K562 (cell line): ENCODE results near the gene MIEF2. TPM values are rescaled to one million over a fixed set of nuclear protein-coding genes. Genes with fewer than 3 reads are reported as not detected.
A peak's percentile ranks its signal among the peaks of the same experiment; 100 is the strongest.

ENCODE experiments used
- ATAC-seq: fragments of 200-7000 bp; cut with Tn5 transposase; 3 replicates; pipeline ENCODE4 v1.9.1; 2020; ENCODE audit warnings: moderate library complexity
- BruUV-seq: library from RNA; stranded (reverse); fragments of 400-500 nt; replicated peaks from 2 replicates; lab custom pipeline; 2021; lab: Mats Ljungman, UMichigan
- CTCF ChIA-PET: fragments of 300-600 bp; formaldehyde crosslinking; extraction: SDS; loops from one replicate; lab custom pipeline; 2021; ENCODE audit warnings: low intra/inter-chr PET ratio; lab: Yijun Ruan, JAX
- POLR2A ChIA-PET: fragments of 300-600, 350-650 bp; sonication (Branson Sonifier 250); formaldehyde crosslinking; extraction: SDS; loops from one replicate; lab custom pipeline; 2021; ENCODE audit warnings: antibody characterized with exemption, inconsistent platforms; lab: Yijun Ruan, JAX
- DNase-seq, 4 experiments: peaks; one replicate each; pipeline versions ENCODE4 v3.0.0 to v3.0.0-alpha.2; 2011 to 2018; ENCODE audit warnings: low spot score in 3 of 4, mixed read lengths in 3 of 4; ENCODE audit errors: extremely low read depth in 1 of 4
- FAIRE-seq: peaks from 2 replicates; lab custom pipeline; 2011; peaks lifted over from hg19 to GRCh38; lab: Jason Lieb, UNC
- H2AFZ ChIP-seq: 2 replicates; pipeline ENCODE4 v1.6.0; 2011; ENCODE audit warnings: low read depth, low read length, control low read depth, inconsistent platforms
- H3K27ac ChIP-seq: fragments of 200-600 bp; 3 replicates; pipeline ENCODE4 v1.8.0; 2011; ENCODE audit warnings: low read depth, mild to moderate bottlenecking, control low read depth, inconsistent platforms, low read length, moderate library complexity, mixed read lengths; ENCODE audit errors: extremely low read depth
- H3K27me3 ChIP-seq, 2 experiments: fragments of 300-600 bp in 1 of 2; 2 replicates in 1 of 2; 3 replicates in 1 of 2; pipeline versions ENCODE4 v1.6.0 to v1.8.0; 2011; ENCODE audit warnings: inconsistent platforms in 2 of 2, low read length in 2 of 2, mild to moderate bottlenecking in 1 of 2, mixed read lengths in 1 of 2, moderate library complexity in 1 of 2; ENCODE audit not compliant: control insufficient read depth in 2 of 2, insufficient read depth in 2 of 2
- H3K36me3 ChIP-seq: fragments of 300-600 bp; 3 replicates; pipeline ENCODE4 v1.8.0; 2011; ENCODE audit warnings: mild to moderate bottlenecking, low read length, inconsistent platforms; ENCODE audit not compliant: control insufficient read depth, insufficient read depth
- H3K4me1 ChIP-seq, 2 experiments: fragments of 200-600 bp in 1 of 2; replicated peaks in 1 of 2; 2 replicates in 1 of 2; 3 replicates in 1 of 2; pipeline versions ENCODE4 v1.5.1 to v1.8.0; 2011; ENCODE audit warnings: inconsistent platforms in 2 of 2, low read length in 2 of 2, mild to moderate bottlenecking in 1 of 2, mixed read lengths in 1 of 2, moderate library complexity in 1 of 2; ENCODE audit not compliant: control insufficient read depth in 2 of 2, insufficient read depth in 2 of 2
- H3K4me2 ChIP-seq: 2 replicates; pipeline ENCODE4 v1.6.1; 2011; ENCODE audit warnings: low read length, control low read depth, inconsistent platforms, mixed read lengths; ENCODE audit not compliant: insufficient read depth
- H3K4me3 ChIP-seq: fragments of 200-600 bp; sonication (generic), shearing (Covaris generic); 2 replicates; pipeline ENCODE4 v1.5.1; 2016; ENCODE audit warnings: control low read depth, inconsistent platforms
- H3K79me2 ChIP-seq: fragments of 200-600 bp; 3 replicates; pipeline ENCODE4 v1.8.0; 2011; ENCODE audit warnings: low read length, inconsistent platforms; ENCODE audit not compliant: control insufficient read depth, insufficient read depth
- H3K9ac ChIP-seq, 2 experiments: 2 replicates each; pipeline versions ENCODE4 v1.6.0 to v1.6.1; 2011; ENCODE audit warnings: low read depth in 2 of 2, low read length in 2 of 2, control low read depth in 1 of 2, inconsistent platforms in 1 of 2, mild to moderate bottlenecking in 1 of 2, mixed read lengths in 1 of 2; ENCODE audit not compliant: insufficient read depth in 1 of 2
- H3K9me1 ChIP-seq: one replicate; pipeline ENCODE4 v1.6.0; 2011; ENCODE audit warnings: inconsistent platforms, mild to moderate bottlenecking, low read length, moderate library complexity; ENCODE audit not compliant: control insufficient read depth, insufficient read depth
- H3K9me3 ChIP-seq: replicated peaks from 2 replicates; pipeline ENCODE4 v1.5.1; 2011; ENCODE audit warnings: low read depth, low read length, inconsistent platforms; ENCODE audit not compliant: control insufficient read depth, insufficient read depth
- H4K20me1 ChIP-seq: replicated peaks from 2 replicates; pipeline ENCODE4 v1.6.1; 2011; ENCODE audit warnings: low read length, inconsistent platforms, mixed read lengths; ENCODE audit not compliant: control insufficient read depth, insufficient read depth
- FOSL1 ChIP-seq: fragments of 200-800 bp; sonication (Bioruptor generic); conservative IDR thresholded peaks from 2 replicates; pipeline ENCODE4 v1.6.1; 2016; ENCODE audit warnings: missing genetic modification characterization, missing compliant biosample characterization
- FOXK2 ChIP-seq, 2 experiments: fragments of 450-650 bp; IDR thresholded peaks in 1 of 2; conservative IDR thresholded peaks in 1 of 2; 2 replicates each; pipeline ENCODE4 v1.6.1; 2016; ENCODE audit warnings: low read depth in 2 of 2, mild to moderate bottlenecking in 1 of 2
- HCFC1 ChIP-seq: IDR thresholded peaks from 2 replicates; pipeline ENCODE4 v1.6.1; 2012; ENCODE audit warnings: low read depth, low read length, improper control_type of control experiment
- NRF1 ChIP-seq, 2 experiments: fragments of 450-650 bp; IDR thresholded peaks in 1 of 2; conservative IDR thresholded peaks in 1 of 2; 2 replicates each; pipeline ENCODE4 v1.6.1; 2014; ENCODE audit warnings: mild to moderate bottlenecking in 2 of 2
- PHF8 ChIP-seq: fragments of 200-600 bp; sonication (generic); IDR thresholded peaks from 2 replicates; pipeline ENCODE4 v1.6.1; 2012; ENCODE audit warnings: mixed run types, mild to moderate bottlenecking, inconsistent platforms, low read length, moderate library complexity, borderline replicate concordance
- PML ChIP-seq: IDR thresholded peaks from 2 replicates; pipeline ENCODE4 v1.6.1; 2012; ENCODE audit warnings: low read length, inconsistent platforms
- YY1 ChIP-seq, 3 experiments: IDR thresholded peaks; 2 replicates each; pipeline ENCODE4 v1.6.1; 2011; ENCODE audit warnings: low read length in 2 of 3, mild to moderate bottlenecking in 2 of 3, moderate library complexity in 2 of 3, borderline replicate concordance in 1 of 3, control low read depth in 1 of 3, low read depth in 1 of 3; ENCODE audit not compliant: insufficient read depth in 3 of 3, insufficient replicate concordance in 2 of 3, control insufficient read depth in 1 of 3, insufficient read length in 1 of 3; ENCODE audit errors: extremely low read depth in 1 of 3
- ZNF140 ChIP-seq: fragments of 250-450 bp; sonication (Bioruptor Pico); IDR thresholded peaks from 2 replicates; pipeline ENCODE4 v1.8.0; 2021; ENCODE audit warnings: moderate library complexity, mild to moderate bottlenecking, inconsistent platforms
- ZNF274 ChIP-seq: IDR thresholded peaks from 2 replicates; pipeline ENCODE4 v1.6.1; 2011; ENCODE audit warnings: low read depth, mild to moderate bottlenecking, low read length, moderate library complexity, borderline replicate concordance
- WGBS: fragments of 100-300 bp; shearing (Covaris generic); methylation state at CpG from one replicate; pipeline ENCODE4 v1.1.6; 2016; ENCODE audit warnings: low coverage, mixed read lengths; ENCODE audit not compliant: insufficient coverage; ENCODE audit errors: missing lambda C conversion rate; 5-methylcytosine and 5-hydroxymethylcytosine counted together
- in situ Hi-C: fragments of 300-500 bp; cut with MboI; formaldehyde crosslinking; loops from 4 replicates; pipeline ENCODE4 v1.15.0; 2018; ENCODE audit warnings: inconsistent platforms, mixed read lengths
- intact Hi-C: fragments of 100-400 bp; cut with micrococcal nuclease; formaldehyde crosslinking; loops from 2 replicates; pipeline ENCODE4 v1.14.2; 2022
- polyA plus RNA-seq, 8 experiments: library from polyadenylated mRNA; depleted of rRNA in 4 of 8; stranded (reverse) in 5 of 8; unstranded in 3 of 8; fragments of >200 nt; fragmentation: Nextera tagmentation in 2 of 8; fragmentation: Illumina TruSeq in 1 of 8; extraction: Ambion mirVana in 2 of 8; extraction: Trizol in 1 of 8; gene quantifications; 2 replicates each; pipeline versions ENCODE4 v1.2.1 to v1.2.3, GENCODE V29; 2011 to 2014; ENCODE audit warnings: inconsistent platforms in 1 of 8, missing spikeins in 1 of 8
- total RNA-seq, 7 experiments: library from RNA; depleted of rRNA in 6 of 7; stranded (reverse); fragments of >200 nt in 6 of 7; fragmentation: Illumina TruSeq in 2 of 7; extraction: Trizol in 2 of 7; gene quantifications; 2 replicates each; pipeline versions ENCODE4 v1.2.1 to v1.2.3, GENCODE V29; 2011 to 2021; ENCODE audit warnings: low replicate concordance in 1 of 7
- TF ChIP-seq, protein P1 (sequence below): sonication (generic); formaldehyde crosslinking; IDR thresholded peaks from 2 replicates; pipeline ENCODE4 v1.8.0; 2022; ENCODE audit warnings: mild to moderate bottlenecking, missing genetic modification reagents
- TF ChIP-seq, protein P2 (sequence below): fragments of 250-450 bp; sonication (Bioruptor Pico); IDR thresholded peaks from 2 replicates; pipeline ENCODE4 v1.5.0; 2020; ENCODE audit warnings: mild to moderate bottlenecking, borderline replicate concordance
- TF ChIP-seq, protein P3 (sequence below): sonication (generic); formaldehyde crosslinking; IDR thresholded peaks from 2 replicates; pipeline ENCODE4 v1.5.0; 2020; ENCODE audit warnings: missing genetic modification reagents
- TF ChIP-seq, protein P4 (sequence below): fragments of 450-650 bp; IDR thresholded peaks from 2 replicates; pipeline ENCODE4 v1.6.1; 2016; ENCODE audit warnings: borderline replicate concordance

The MIEF2 gene
- total and polyA plus RNA-seq, 9 of the 15 experiments (the other 6 are each of a cell fraction or from before 2014, with no cell fraction given): 0.10 to 8.2 (median 2.4) TPM

DNA sequence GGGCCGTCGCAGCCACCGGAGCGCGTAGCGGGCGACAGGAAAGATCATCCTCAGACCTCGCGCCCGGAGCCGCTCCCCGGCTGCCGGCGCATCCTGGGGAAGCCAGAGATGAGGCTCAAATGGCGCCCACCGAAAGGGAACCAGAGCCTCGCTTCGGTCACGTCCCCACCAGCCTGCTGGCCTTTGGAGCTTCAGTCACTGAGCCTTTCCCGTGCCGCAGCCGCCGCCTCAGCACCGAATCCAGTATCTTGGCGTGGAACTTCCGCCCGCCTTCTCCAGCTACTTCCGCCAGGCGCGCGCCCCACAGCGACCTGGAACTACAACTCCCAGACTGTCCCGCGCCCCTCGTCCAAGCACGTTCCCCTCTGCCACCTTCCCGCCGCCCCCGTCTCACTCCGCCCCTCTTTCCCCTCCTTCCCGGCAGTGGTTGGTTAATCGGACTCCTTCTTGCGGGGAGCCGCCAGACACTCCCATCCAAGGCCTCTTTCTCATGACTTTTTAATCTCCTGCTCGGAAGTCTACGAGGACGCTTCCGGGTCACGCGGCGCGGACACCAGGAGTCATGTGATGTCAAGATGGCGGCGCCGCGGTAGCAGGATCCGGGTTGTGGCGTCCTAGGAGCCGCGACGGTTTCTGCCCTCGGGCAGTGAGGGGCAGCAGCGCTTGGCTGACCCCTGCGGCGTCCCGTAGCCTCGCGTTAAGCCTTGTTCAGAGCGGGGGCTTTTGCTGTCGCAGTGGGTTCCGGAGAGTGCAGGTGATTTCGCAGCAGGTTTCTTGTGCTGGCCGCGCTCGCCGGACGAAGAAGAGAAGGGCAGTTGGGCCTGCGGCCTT, 54.5 kb downstream of the MIEF2 start, which contains the start of the genes SMCR8 and TOP3A:
Gene SMCR8 (plus strand): TSS at position 563 of the 831 bp plus-strand sequence. CDS start 497 bp downstream, outside the sequence.
Gene TOP3A (minus strand): TSS at position 264 of the 831 bp plus-strand sequence. CDS start 216 bp downstream, at position 48.
- no peaks in the 10 kb centered on the region for H3K9me3 ChIP-seq
- H3K4me3 ChIP-seq: peak within 1 kb of the TSS; percentile 75
- peak within 1 kb of the TSS; percentile 85 for H3K27ac ChIP-seq
- peaks cover 17 to 26% of the 10 kb centered on the region in 2 experiments for H3K4me1 ChIP-seq
- H2AFZ ChIP-seq: peak within 1 kb of the TSS; percentile 75
- H4K20me1 ChIP-seq: peaks cover 8% of the 10 kb centered on the region
- H3K9ac ChIP-seq: peak within 1 kb of the TSS; percentile 80 to 99
- intact Hi-C loops: loop anchor here (5.0 kb wide), 1 partner anchor 68 kb away; no protein-coding TSS in a partner anchor
- WGBS: 2% methylated on average over 33 of the region's 78 CpGs
- ChIA-PET CTCF (no interaction called here), POLR2A (interaction anchor here (0.6 to 0.9 kb wide), 3 partner anchors 9 to 56 kb away, joined by 3 read pairs; no protein-coding TSS in a partner anchor)
- peak within 1 kb of the TSS; percentile 87 for H3K4me2 ChIP-seq
- H3K36me3 ChIP-seq: peaks cover 50% of the 10 kb centered on the region; the same call in 2 of the 3 replicates
- ATAC-seq (peak; percentile 95), FAIRE-seq (peak; percentile 96), DNase-seq (peak; percentile 75 to 95 (median 82))
- H3K79me2 ChIP-seq: peaks cover 77% of the 10 kb centered on the region
- no peaks in the 10 kb centered on the region for H3K27me3 ChIP-seq
- no TSS peak for BruUV-seq
- peaks cover 3% of the 10 kb centered on the region for H3K9me1 ChIP-seq
- in situ Hi-C loops: no loop called here
- TF ChIP-seq ZNF274 (no peak), HCFC1 (peak; percentile 85), YY1 (IDR thresholded peaks at IDR 0.05; ENCODE audit: borderline replicate concordance in 1 of 3, control insufficient read depth in 1 of 3, extremely low read depth in 1 of 3, insufficient read depth in 3 of 3, insufficient read length in 1 of 3, insufficient replicate concordance in 2 of 3, low read depth in 1 of 3, low read length in 2 of 3) (peak; percentile 84 to 98 (median 95)), FOXK2 (conservative IDR thresholded peaks at IDR 0.05 in 1 of 2, IDR thresholded peaks at IDR 0.05 in 1 of 2; ENCODE audit: low read depth in 2 of 2) (peak; percentile 85 to 91), PML (no peak), NRF1 (conservative IDR thresholded peaks at IDR 0.05 in 1 of 2, IDR thresholded peaks at IDR 0.05 in 1 of 2) (peak in 1 of 2 experiments; percentile 36; a peak in 3 of 4 replicates), FOSL1 (tag) (peak; percentile 24; the same call in 1 of the 2 replicates), ZNF140 (CRISPR knock-in tag) (no peak), PHF8 (peak; percentile 71; the same call in 1 of the 2 replicates)
- TF ChIP-seq, protein P1, sequence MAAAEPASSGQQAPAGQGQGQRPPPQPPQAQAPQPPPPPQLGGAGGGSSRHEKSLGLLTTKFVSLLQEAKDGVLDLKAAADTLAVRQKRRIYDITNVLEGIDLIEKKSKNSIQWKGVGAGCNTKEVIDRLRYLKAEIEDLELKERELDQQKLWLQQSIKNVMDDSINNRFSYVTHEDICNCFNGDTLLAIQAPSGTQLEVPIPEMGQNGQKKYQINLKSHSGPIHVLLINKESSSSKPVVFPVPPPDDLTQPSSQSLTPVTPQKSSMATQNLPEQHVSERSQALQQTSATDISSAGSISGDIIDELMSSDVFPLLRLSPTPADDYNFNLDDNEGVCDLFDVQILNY (CRISPR knock-in tag): peak; percentile 37; the same call in 1 of the 2 replicates
- TF ChIP-seq, protein P2, sequence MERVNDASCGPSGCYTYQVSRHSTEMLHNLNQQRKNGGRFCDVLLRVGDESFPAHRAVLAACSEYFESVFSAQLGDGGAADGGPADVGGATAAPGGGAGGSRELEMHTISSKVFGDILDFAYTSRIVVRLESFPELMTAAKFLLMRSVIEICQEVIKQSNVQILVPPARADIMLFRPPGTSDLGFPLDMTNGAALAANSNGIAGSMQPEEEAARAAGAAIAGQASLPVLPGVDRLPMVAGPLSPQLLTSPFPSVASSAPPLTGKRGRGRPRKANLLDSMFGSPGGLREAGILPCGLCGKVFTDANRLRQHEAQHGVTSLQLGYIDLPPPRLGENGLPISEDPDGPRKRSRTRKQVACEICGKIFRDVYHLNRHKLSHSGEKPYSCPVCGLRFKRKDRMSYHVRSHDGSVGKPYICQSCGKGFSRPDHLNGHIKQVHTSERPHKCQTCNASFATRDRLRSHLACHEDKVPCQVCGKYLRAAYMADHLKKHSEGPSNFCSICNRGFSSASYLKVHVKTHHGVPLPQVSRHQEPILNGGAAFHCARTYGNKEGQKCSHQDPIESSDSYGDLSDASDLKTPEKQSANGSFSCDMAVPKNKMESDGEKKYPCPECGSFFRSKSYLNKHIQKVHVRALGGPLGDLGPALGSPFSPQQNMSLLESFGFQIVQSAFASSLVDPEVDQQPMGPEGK (CRISPR knock-in tag): no peak
- TF ChIP-seq, protein P3, sequence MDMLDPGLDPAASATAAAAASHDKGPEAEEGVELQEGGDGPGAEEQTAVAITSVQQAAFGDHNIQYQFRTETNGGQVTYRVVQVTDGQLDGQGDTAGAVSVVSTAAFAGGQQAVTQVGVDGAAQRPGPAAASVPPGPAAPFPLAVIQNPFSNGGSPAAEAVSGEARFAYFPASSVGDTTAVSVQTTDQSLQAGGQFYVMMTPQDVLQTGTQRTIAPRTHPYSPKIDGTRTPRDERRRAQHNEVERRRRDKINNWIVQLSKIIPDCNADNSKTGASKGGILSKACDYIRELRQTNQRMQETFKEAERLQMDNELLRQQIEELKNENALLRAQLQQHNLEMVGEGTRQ (CRISPR knock-in tag): peak; percentile 99
- TF ChIP-seq, protein P4, sequence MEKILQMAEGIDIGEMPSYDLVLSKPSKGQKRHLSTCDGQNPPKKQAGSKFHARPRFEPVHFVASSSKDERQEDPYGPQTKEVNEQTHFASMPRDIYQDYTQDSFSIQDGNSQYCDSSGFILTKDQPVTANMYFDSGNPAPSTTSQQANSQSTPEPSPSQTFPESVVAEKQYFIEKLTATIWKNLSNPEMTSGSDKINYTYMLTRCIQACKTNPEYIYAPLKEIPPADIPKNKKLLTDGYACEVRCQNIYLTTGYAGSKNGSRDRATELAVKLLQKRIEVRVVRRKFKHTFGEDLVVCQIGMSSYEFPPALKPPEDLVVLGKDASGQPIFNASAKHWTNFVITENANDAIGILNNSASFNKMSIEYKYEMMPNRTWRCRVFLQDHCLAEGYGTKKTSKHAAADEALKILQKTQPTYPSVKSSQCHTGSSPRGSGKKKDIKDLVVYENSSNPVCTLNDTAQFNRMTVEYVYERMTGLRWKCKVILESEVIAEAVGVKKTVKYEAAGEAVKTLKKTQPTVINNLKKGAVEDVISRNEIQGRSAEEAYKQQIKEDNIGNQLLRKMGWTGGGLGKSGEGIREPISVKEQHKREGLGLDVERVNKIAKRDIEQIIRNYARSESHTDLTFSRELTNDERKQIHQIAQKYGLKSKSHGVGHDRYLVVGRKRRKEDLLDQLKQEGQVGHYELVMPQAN: peak; percentile 93
